Measurements from ENCODE around the gene RASAL1.

RASAL1 gene

DNA sequence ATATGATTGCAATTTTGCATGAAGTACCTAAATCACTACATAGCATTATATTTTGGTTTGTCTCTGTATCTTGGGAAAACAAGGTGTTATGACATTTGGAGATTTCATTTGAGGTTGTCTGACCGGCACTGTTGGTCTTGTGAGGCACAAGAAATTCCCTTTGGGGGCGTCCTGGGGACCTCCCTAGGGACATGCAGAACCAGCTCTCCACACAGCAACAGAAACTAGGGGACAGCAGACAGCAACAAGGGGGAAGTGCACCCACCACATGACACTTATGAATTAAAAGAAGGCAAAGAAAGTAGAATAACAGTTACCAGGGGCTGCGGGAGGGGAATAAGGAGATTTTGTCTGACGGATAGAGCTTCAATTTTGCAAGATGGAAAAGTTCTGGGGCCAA, 35.4 kb upstream of the RASAL1 start:
- Histone ChIP-seq H3K36me3 (ENCODE audit: control insufficient read depth, insufficient read depth, low read length) (peaks cover 39% of the 10 kb centered on the region), H3K4me1 (ENCODE audit: control insufficient read depth, insufficient read depth, low read length) (no peaks in the 10 kb centered on the region), H3K4me3 (ENCODE audit: low read length) (no peak overlapping the region)

DNA sequence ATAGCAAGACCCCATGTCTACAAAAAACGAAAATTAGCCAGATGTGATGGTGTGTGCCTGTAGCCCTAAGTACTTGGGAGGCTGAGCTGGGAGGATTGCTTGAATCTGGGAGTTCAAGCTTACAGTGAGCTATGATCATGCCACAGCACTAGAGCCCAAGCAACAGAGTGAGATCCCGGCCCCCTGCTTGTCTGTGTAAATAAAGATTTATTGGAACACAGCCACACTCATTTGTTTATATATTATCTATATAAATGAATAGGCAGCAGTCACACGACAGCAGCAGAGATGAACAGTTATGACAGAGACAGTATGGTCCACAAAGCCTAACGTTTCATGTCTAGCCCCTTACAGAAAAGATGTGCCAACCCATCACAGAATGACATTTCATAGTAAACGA, 34.9 kb upstream of the RASAL1 start:
- H3K27ac ChIP-seq (ENCODE audit: low read depth, low read length): no peak overlapping the region
- H3K4me1 ChIP-seq (ENCODE audit: control insufficient read depth, insufficient read depth, low read length): no peaks in the 10 kb centered on the region
- H3K36me3 ChIP-seq (ENCODE audit: control insufficient read depth, insufficient read depth, low read length): peaks cover 44% of the 10 kb centered on the region
- H3K27me3 ChIP-seq (ENCODE audit: control insufficient read depth, insufficient read depth, low read length): no peaks in the 10 kb centered on the region
- no peak overlapping the region for H3K9ac ChIP-seq (ENCODE audit: low read length)
- H3K4me3 ChIP-seq (ENCODE audit: low read length): no peak overlapping the region

More for the DNA sequence above, 35.4 kb upstream of the RASAL1 start:
- H3K27me3 ChIP-seq (ENCODE audit: control insufficient read depth, insufficient read depth, low read length): no peaks in the 10 kb centered on the region
- no peak overlapping the region for H3K9ac ChIP-seq (ENCODE audit: low read length)
- no peak overlapping the region for H3K27ac ChIP-seq (ENCODE audit: low read depth, low read length)

DNA sequence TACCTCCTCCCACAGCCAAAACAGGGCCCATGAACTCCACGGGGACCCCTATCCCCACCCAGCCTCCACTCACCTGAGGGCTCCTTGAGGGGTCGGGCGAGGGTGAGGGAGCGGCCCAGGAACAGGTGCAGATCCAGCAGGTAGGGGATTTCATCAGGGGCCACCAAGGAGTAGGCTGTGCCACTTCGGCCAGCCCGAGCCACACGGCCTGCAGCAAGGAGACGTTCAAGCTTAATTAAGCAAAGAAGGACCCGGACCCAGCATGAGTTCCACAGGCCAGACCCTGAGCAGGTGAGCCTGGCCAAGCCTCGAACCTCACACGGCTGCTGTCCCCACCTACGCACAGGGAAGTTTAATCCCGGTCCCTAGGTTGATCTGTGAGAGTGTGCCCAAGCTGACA, 34.1 kb upstream of the RASAL1 start:
- Histone ChIP-seq H3K4me3 (ENCODE audit: low read length) (no peak overlapping the region), H3K27me3 (ENCODE audit: control insufficient read depth, insufficient read depth, low read length) (no peaks in the 10 kb centered on the region), H3K4me1 (ENCODE audit: control insufficient read depth, insufficient read depth, low read length) (no peaks in the 10 kb centered on the region), H3K27ac (ENCODE audit: low read depth, low read length) (no peak overlapping the region), H3K36me3 (ENCODE audit: control insufficient read depth, insufficient read depth, low read length) (peaks cover 49% of the 10 kb centered on the region), H3K9ac (ENCODE audit: low read length) (no peak overlapping the region)

DNA sequence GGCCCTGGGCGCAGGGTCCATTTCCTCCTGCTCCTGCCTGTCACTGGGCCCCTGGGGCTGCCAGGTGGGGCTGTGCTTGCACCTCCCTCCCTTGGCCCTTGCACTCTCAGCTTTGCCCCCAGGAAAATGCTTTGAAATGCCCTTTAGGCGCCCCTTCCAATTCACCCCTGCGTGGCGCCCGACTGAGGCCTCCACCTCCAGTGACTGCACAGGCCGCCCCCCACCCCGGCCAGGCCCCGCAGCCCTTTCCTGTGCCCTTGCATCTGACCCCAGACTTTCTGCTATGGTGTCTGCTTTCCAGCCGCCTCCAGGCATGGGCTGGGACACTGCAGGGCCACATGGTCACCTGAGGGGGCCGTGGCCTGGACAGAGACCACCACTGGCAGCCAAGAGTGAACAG, 32.3 kb upstream of the RASAL1 start:
- H3K36me3 ChIP-seq (ENCODE audit: control insufficient read depth, insufficient read depth, low read length): peaks cover 62% of the 10 kb centered on the region
- no peak overlapping the region for H3K4me3 ChIP-seq (ENCODE audit: low read length)
- H3K9ac ChIP-seq (ENCODE audit: low read length): no peak overlapping the region
- H3K27me3 ChIP-seq (ENCODE audit: control insufficient read depth, insufficient read depth, low read length): no peaks in the 10 kb centered on the region
- H3K27ac ChIP-seq (ENCODE audit: low read depth, low read length): no peak overlapping the region
- no peaks in the 10 kb centered on the region for H3K4me1 ChIP-seq (ENCODE audit: control insufficient read depth, insufficient read depth, low read length)

DNA sequence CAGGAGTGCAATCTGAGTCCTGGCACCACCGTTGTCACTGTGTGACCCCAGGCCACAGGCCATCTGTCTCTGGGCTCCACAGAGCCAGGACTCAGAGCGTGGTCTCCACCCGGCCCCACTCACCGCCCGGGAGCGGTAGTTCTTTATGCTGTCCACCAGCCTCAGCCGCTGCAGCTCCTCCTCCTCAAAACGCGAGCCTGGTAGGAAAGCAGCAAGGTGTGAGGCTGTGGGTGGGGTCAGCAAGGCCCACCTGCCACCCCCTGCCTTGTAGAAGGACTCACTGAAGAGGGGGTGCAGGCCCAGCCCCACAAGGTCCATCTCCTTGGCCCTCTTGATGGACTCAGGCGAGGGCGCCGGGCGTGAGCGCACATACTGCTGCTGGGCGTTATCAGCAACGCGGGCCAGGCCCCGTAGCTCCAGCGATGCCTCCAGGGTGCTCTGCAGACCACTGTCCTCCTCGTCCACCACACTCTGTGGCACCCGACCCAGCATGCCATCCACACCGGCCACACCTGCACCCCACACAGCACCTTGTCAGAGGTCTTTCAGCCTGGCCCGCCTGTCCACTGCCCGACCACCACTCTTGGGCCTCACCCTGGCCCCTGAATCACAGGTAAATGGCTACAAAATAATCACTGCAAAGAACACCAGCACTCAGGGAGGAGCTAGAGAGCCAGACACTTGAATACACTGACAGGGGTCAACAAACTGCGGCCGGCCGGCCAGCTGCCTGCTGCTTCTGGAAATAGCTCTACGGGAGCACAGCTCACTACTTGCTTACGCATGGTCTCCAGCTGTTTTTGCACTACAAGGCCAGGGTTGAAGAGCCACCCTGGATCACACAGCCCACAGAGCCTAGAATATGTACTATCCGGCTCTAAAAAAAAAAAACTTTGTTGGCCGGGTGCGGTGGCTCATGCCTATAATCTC, 30.2 kb upstream of the RASAL1 start:
- peaks cover 58% of the 10 kb centered on the region for H3K36me3 ChIP-seq (ENCODE audit: control insufficient read depth, insufficient read depth, low read length)
- H3K9ac ChIP-seq (ENCODE audit: low read length): no peak overlapping the region
- H3K27ac ChIP-seq (ENCODE audit: low read depth, low read length): no peak overlapping the region
- H3K4me3 ChIP-seq (ENCODE audit: low read length): no peak overlapping the region
- no peaks in the 10 kb centered on the region for H3K4me1 ChIP-seq (ENCODE audit: control insufficient read depth, insufficient read depth, low read length)
- no peaks in the 10 kb centered on the region for H3K27me3 ChIP-seq (ENCODE audit: control insufficient read depth, insufficient read depth, low read length)

DNA sequence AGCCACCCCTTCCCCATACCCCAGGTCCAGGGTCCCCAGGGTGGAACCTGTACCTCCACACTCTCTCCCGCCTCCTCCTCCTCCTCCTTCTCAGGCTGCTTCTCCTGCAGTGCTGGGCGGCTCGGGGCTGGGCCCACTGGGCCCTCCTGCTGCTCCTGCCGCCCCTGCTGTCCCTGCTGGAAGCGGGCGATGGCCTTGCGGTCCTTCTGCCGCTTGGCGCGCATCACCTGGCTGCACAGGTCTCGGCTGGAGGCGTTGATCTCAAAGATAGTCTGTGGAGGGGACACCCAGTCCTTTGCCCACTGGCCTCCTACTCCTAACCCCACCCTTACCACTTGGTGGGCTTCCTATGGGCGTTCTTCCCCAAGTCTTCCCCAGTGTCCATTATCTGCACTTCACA, 28.5 kb upstream of the RASAL1 start:
- Histone ChIP-seq H3K27ac (ENCODE audit: low read depth, low read length) (no peak overlapping the region), H3K4me1 (ENCODE audit: control insufficient read depth, insufficient read depth, low read length) (no peaks in the 10 kb centered on the region), H3K4me3 (ENCODE audit: low read length) (no peak overlapping the region), H3K27me3 (ENCODE audit: control insufficient read depth, insufficient read depth, low read length) (no peaks in the 10 kb centered on the region), H3K9ac (ENCODE audit: low read length) (no peak overlapping the region), H3K36me3 (ENCODE audit: control insufficient read depth, insufficient read depth, low read length) (peaks cover 61% of the 10 kb centered on the region)

DNA sequence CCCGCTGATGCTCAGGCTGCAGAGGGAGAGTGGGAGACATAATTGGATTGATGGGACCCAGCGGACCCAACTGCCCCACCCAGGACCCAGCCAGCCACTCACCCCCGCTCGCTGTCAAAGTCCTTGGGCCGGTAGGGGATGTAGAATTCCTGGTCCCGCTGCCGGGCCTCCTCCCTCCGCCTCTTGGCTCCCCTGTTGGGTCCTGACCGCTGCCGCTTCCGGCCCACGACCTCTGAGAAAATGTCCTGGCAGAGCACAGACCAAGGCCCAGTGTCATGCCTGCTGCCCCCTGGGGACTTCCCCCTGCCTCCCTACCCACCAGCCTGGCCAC, 27.4 kb upstream of the RASAL1 start:
- no peak overlapping the region for H3K27ac ChIP-seq (ENCODE audit: low read depth, low read length)

DNA sequence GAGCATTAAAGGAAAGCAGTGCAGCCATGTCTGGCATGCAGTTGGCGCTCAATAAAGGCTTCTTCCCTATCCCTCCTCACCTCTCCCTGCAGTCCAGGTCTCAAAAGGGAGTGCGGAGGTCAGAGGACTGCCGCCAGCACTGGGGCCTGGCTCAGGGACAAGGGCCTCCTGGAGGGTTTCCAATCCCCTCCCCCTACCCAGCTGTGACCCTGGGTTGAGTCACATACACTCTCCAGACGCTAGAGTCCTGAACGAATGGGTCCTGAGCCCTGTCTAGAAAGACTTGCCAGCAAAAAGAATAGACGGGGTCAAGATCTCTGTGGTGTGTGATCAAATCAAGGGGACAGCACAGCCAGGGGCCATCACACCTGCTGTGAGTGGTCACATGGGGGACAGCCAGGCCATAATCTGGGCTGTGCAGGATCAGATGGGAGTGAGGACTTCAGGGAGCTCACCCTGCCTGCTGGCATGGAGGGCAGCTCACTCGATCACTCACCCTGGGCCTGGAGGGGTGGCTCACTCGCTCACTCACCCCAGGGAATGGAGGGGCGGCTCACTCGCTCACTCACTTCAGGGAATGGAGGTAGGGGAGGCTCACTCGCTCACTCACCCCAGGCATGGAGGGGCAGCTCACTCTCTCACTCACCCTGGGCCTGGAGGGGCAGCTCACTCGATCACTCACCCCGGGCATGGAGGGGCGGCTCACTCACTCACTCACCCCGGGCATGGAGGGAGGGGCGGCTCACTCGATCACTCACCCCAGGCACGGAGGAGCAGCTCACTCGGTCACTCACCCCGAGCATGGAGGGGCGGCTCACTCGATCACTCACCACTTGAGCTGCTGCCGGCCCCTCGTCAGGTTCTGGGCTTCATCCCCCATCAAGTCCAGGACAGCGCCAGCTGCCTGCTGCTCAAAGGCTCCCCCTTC, 26.8 kb upstream of the RASAL1 start:
- H3K9ac ChIP-seq (ENCODE audit: low read length): no peak overlapping the region
- H3K27me3 ChIP-seq (ENCODE audit: control insufficient read depth, insufficient read depth, low read length): no peaks in the 10 kb centered on the region
- H3K36me3 ChIP-seq (ENCODE audit: control insufficient read depth, insufficient read depth, low read length): peaks cover 65% of the 10 kb centered on the region
- no peak overlapping the region for H3K4me3 ChIP-seq (ENCODE audit: low read length)
- no peak overlapping the region for H3K27ac ChIP-seq (ENCODE audit: low read depth, low read length)
- no peaks in the 10 kb centered on the region for H3K4me1 ChIP-seq (ENCODE audit: control insufficient read depth, insufficient read depth, low read length)

More for the DNA sequence above, 27.4 kb upstream of the RASAL1 start:
- Histone ChIP-seq H3K9ac (ENCODE audit: low read length) (no peak overlapping the region), H3K36me3 (ENCODE audit: control insufficient read depth, insufficient read depth, low read length) (peaks cover 65% of the 10 kb centered on the region), H3K4me3 (ENCODE audit: low read length) (no peak overlapping the region), H3K4me1 (ENCODE audit: control insufficient read depth, insufficient read depth, low read length) (no peaks in the 10 kb centered on the region), H3K27me3 (ENCODE audit: control insufficient read depth, insufficient read depth, low read length) (no peaks in the 10 kb centered on the region)

DNA sequence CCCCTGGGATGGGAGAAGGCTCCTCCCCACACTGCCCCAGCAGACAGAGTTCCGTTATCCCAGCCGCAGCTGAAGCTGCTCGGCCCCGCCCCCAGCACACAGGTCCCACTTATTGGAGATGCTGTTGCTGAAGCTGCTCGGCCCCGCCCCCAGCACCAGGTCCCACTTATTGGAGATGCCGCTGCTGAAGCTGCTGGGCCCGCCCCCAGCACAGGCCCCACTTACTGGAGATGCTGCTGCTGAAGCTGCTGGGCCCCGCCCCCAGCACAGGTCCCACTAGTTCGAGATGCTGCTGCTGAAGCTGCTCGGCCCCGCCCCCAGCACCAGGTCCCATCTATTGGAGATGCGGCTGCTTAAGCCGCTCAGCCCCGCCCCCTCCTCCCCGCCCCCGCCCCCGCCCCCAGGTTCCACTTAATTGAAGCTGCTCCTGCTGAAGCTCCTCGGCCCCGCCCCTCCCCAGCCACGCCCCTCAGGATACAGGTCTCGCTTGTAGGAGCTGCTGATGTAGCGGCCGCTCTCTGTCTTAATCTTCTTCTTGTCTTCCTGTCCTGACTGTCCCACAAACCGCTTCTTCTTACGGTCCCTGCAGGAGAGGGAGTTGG, 26.0 kb upstream of the RASAL1 start:
- no peak overlapping the region for H3K4me3 ChIP-seq (ENCODE audit: low read length)
- no peak overlapping the region for H3K27ac ChIP-seq (ENCODE audit: low read depth, low read length)
- no peaks in the 10 kb centered on the region for H3K4me1 ChIP-seq (ENCODE audit: control insufficient read depth, insufficient read depth, low read length)
- peaks cover 57% of the 10 kb centered on the region for H3K36me3 ChIP-seq (ENCODE audit: control insufficient read depth, insufficient read depth, low read length)
- no peak overlapping the region for H3K9ac ChIP-seq (ENCODE audit: low read length)
- no peaks in the 10 kb centered on the region for H3K27me3 ChIP-seq (ENCODE audit: control insufficient read depth, insufficient read depth, low read length)

DNA sequence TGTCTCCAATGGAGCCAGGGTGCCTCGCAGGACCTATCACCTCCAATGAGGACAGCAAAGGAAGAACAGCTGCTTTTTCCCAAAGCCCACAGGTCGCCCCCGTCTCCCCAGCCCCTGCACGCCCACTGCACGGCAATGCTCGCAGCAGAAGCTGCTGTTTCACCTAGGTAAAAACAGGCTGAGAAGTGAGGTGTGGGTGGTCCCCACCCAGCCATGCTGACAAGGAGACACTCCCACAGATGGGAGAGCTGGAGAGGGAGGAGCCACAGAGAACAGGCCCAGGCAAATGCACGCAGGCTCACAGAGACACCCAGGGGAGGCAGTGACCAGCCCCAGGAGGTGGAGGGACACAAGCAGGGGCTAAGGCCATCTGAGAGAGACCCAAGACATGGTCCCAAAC, 24.4 kb upstream of the RASAL1 start:
- H3K4me3 ChIP-seq (ENCODE audit: low read length): no peak overlapping the region
- no peaks in the 10 kb centered on the region for H3K4me1 ChIP-seq (ENCODE audit: control insufficient read depth, insufficient read depth, low read length)
- no peaks in the 10 kb centered on the region for H3K27me3 ChIP-seq (ENCODE audit: control insufficient read depth, insufficient read depth, low read length)
- peaks cover 45% of the 10 kb centered on the region for H3K36me3 ChIP-seq (ENCODE audit: control insufficient read depth, insufficient read depth, low read length)
- no peak overlapping the region for H3K27ac ChIP-seq (ENCODE audit: low read depth, low read length)
- no peak overlapping the region for H3K9ac ChIP-seq (ENCODE audit: low read length)

DNA sequence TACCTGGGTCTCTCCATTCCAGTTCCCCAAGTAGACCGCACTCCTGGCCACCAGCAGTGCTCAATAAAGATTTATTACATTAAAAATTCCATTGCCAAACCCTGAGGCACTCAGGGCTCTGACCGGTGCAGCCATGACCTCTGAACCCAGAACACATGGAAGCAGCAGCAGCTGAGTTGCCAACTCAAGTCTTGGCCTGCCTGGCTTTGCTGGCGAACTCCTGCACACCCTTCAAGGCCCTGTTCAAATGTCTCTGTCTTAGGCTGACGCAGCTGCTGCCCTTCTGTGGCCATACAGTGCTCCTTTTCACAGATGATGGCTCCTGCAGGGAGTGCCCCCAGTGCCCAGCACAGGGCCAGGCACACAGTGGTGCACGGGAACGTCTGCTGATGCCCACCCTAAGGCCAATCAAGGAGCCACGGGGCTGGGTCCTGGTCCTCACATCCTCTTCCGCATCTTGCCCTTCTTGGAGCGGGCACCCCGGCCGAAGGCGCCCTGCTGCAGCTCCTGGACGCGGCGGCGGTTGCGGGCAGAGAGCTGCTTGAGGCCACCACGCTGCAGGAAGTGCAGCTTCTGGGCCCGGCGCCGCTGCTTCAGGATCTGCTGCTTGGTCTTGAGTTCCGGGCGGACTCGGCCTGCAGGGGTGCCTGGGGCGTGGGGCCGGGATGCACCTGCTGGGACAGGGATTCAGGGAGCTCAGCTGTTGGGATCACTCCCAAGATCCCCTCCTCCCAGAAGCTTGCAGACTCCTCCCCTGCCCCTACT, 23.1 kb upstream of the RASAL1 start:
- no peak overlapping the region for H3K4me3 ChIP-seq (ENCODE audit: low read length)
- no peak overlapping the region for H3K27ac ChIP-seq (ENCODE audit: low read depth, low read length)
- peaks cover 7% of the 10 kb centered on the region for H3K27me3 ChIP-seq (ENCODE audit: control insufficient read depth, insufficient read depth, low read length)
- no peak overlapping the region for H3K9ac ChIP-seq (ENCODE audit: low read length)
- peaks cover 39% of the 10 kb centered on the region for H3K36me3 ChIP-seq (ENCODE audit: control insufficient read depth, insufficient read depth, low read length)
- no peaks in the 10 kb centered on the region for H3K4me1 ChIP-seq (ENCODE audit: control insufficient read depth, insufficient read depth, low read length)

Data from rectal smooth muscle tissue (tissue), 1 donor.